T-cell (primary cell): ENCODE measurements around the gene LRG1. TPM values are rescaled to one million over a fixed set of nuclear protein-coding genes. Genes with fewer than 3 reads are reported as not detected.
A peak's percentile ranks its signal among the peaks of the same experiment; 100 is the strongest.

Source experiments
- ATAC-seq, 4 experiments: fragments of 200-7000 bp in 3 of 4; fragments of 150-1000 bp in 1 of 4; cut with Tn5 transposase; replicated peaks in 1 of 4; 1 replicate in 3 of 4; 2 replicates in 1 of 4; pipeline ENCODE4 v1.10.0; 2021; ENCODE audit warnings: moderate library complexity in 3 of 4, mild to moderate bottlenecking in 2 of 4, moderate number of reproducible peaks in 1 of 4
- CTCF ChIA-PET, 2 donors: fragments of 300-600 bp; sonication (Branson Sonifier 250); formaldehyde crosslinking; loops; one replicate each; lab custom pipeline; 2022; ENCODE audit warnings: antibody characterized with exemption in 2 of 2; lab: Charles Lee
- POLR2A ChIA-PET, 2 donors: fragments of 300-600 bp; sonication (Branson Sonifier 250); formaldehyde crosslinking; loops; one replicate each; lab custom pipeline; 2022; ENCODE audit warnings: antibody characterized with exemption in 2 of 2; lab: Charles Lee
- DNase-seq, 35 experiments: peaks; one replicate each; pipeline versions ENCODE4 v3.0.0 to v3.0.0-alpha.2; 2013 to 2023
- H3K27ac ChIP-seq: one replicate; pipeline ENCODE4 v1.5.1; 2013; ENCODE audit warnings: low read length
- H3K27me3 ChIP-seq, 2 experiments: replicated peaks in 1 of 2; 1 replicate in 1 of 2; 2 replicates in 1 of 2; pipeline versions ENCODE4 v1.6.1 to v1.7.0; 2013; ENCODE audit warnings: low read length in 1 of 2, mixed read lengths in 1 of 2; ENCODE audit not compliant: control insufficient read depth in 2 of 2, insufficient read depth in 2 of 2; ENCODE audit errors: extremely low read depth in 1 of 2
- H3K36me3 ChIP-seq, 2 donors: 1 replicate in 1 of 2; 2 replicates in 1 of 2; pipeline versions ENCODE4 v1.6.1 to v1.7.0; 2013; ENCODE audit warnings: low read length in 1 of 2; ENCODE audit not compliant: control insufficient read depth in 2 of 2, insufficient read depth in 1 of 2; ENCODE audit errors: extremely low read depth in 1 of 2
- H3K4me1 ChIP-seq, 2 experiments: 1 replicate in 1 of 2; 2 replicates in 1 of 2; pipeline versions ENCODE4 v1.6.1 to v1.7.0; 2013; ENCODE audit warnings: low read length in 2 of 2, mixed read lengths in 1 of 2; ENCODE audit not compliant: insufficient read depth in 2 of 2, control insufficient read depth in 1 of 2; ENCODE audit errors: extremely low read depth in 1 of 2
- H3K4me3 ChIP-seq, 2 donors: 1 replicate in 1 of 2; 2 replicates in 1 of 2; pipeline versions ENCODE4 v1.5.1 to v1.7.0; 2013; ENCODE audit warnings: mild to moderate bottlenecking in 2 of 2, low read length in 1 of 2, moderate library complexity in 1 of 2; ENCODE audit not compliant: control insufficient read depth in 1 of 2; ENCODE audit errors: extremely low read depth in 1 of 2
- H3K9me3 ChIP-seq: 2 replicates; pipeline ENCODE4 v1.7.0; 2013
- H3K27ac Mint-ChIP-seq, 2 donors: one replicate each; pipeline ENCODE4 v1.8.0; 2020 to 2021; ENCODE audit warnings: mild to moderate bottlenecking in 2 of 2, mixed read lengths in 2 of 2
- H3K27me3 Mint-ChIP-seq, 2 donors: one replicate each; pipeline ENCODE4 v1.8.0; 2021 to 2022; ENCODE audit warnings: mixed read lengths in 2 of 2
- H3K36me3 Mint-ChIP-seq: one replicate; pipeline ENCODE4 v1.8.0; 2021; ENCODE audit warnings: mixed read lengths
- H3K4me1 Mint-ChIP-seq, 3 donors: one replicate each; pipeline ENCODE4 v1.8.0; 2020 to 2022; ENCODE audit warnings: mixed read lengths in 3 of 3, mild to moderate bottlenecking in 1 of 3
- H3K4me3 Mint-ChIP-seq, 3 donors: one replicate each; pipeline ENCODE4 v1.8.0; 2020 to 2022; ENCODE audit warnings: mild to moderate bottlenecking in 3 of 3, mixed read lengths in 3 of 3, moderate library complexity in 3 of 3
- H3K9me3 Mint-ChIP-seq, 3 donors: one replicate each; pipeline ENCODE4 v1.8.0; 2020 to 2022; ENCODE audit warnings: mixed read lengths in 3 of 3
- WGBS: methylation state at CpG from one replicate; pipeline ENCODE4 v1.1.5; 2013; ENCODE audit warnings: missing lambda C conversion rate; ENCODE audit not compliant: insufficient coverage; 5-methylcytosine and 5-hydroxymethylcytosine counted together
- total RNA-seq, 35 experiments: library from RNA in 6 of 35; stranded (reverse) in 6 of 35; fragments of 120-200 nt in 1 of 35; gene quantifications; one replicate each; pipeline versions ENCODE4 v1.2.1 to v1.2.4 and lab custom pipeline; 2013 to 2026

Gene LRG1
- total RNA-seq, 5 donors from 2014 or later (not counting 1 experiment from before 2014, with no cell fraction given), result 0.13 to 0.32 (median 0.19) TPM; not detected in 2

DNA sequence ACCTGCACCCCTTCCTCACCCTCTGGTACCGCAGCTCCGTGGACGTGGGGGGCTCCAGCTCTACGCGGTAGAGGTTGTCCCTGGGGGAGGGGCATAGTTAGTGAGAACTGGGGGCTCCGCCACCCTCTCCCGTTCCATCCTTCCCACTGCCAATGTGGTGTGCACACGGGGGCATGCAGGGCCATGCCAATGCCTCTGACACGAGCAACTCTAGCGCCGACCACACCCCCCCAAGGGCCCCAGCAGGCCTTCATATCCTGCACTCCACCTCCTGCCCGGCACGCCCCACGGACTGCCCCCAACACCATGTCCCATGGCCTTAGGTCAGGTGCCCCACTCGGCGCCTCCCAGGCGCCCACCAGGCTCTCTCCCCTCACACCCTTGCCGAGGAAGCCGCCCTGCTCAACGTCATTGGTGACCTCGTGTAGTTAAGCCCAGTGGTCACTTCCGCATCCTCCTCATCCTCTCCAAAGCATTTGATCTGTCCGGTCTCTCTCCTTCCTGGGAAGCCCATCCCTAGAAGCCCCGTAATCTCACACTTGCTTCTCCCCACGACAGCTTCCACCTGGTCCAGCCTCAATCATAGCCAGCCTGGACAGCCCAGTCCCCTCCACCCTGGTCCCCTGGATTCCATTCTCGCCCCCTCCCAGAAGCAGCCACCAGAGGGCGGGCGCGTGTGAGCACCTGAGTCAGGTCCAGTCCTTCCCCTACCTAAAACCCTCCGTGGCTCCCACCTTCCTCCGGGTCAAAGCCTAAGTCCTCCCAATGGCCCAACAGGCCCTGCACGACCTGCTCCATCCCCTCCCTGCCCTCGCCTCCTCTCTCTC lies 17.5 kb upstream of the LRG1 start:
- DNase-seq, result peak in 5 of 35 experiments; percentile 10 to 23 (median 17)
- ATAC-seq, result no peak
- Mint-ChIP-seq H3K27ac (no peak overlapping the region), H3K36me3 (no peaks in the 10 kb centered on the region), H3K4me1 (no peaks in the 10 kb centered on the region), H3K4me3 (no peak overlapping the region), H3K27me3 (peaks cover 8 to 10% of the 10 kb centered on the region in 2 donors), H3K9me3 (peaks cover 0 to 8% (median 0%) of the 10 kb centered on the region in 3 donors)
- ChIA-PET POLR2A (no interaction called here), CTCF (interaction anchor here in 1 of 2 donors (0.6 kb wide), 1 partner anchor 178 kb away, joined by 5 read pairs; no protein-coding TSS in a partner anchor)
- H3K4me3 ChIP-seq, result no peak overlapping the region
- H3K27me3 ChIP-seq, result peaks cover 0 to 31% of the 10 kb centered on the region in 2 experiments
- H3K4me1 ChIP-seq, result peaks cover 0 to 4% of the 10 kb centered on the region in 2 experiments
- no peaks in the 10 kb centered on the region for H3K9me3 ChIP-seq
- no peaks in the 10 kb centered on the region for H3K36me3 ChIP-seq
- 82% methylated on average over 27 of the region's 33 CpGs for WGBS
- no peak overlapping the region for H3K27ac ChIP-seq

DNA sequence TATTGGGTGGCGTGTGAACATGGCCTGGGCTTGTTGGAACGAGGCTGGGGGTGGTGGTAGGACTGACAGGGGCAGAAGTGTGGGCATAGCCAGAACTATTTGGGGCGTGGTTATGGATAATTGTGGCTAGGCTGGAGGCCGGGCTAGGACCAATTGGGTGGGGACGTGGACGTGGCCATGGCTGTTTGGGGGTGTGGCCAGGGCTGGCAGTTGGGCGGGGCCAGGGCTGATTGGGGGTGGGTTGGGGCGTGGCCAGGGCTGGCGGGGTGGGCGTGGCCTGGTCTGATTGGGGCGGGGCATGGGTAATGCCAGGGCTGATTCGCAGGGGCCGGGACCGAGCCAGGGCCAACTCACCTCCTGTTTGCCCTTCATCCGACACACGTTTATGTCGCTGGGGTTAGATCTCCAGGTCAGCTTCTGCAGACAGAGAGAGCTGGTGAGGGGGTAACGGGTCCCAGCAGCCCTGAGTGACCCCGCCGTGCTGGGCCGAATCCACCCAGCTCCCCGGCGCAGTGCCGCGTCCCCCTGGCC lies 16.8 kb upstream of the LRG1 start:
- Histone ChIP-seq H3K9me3 (no peaks in the 10 kb centered on the region), H3K36me3 (no peaks in the 10 kb centered on the region), H3K27me3 (peaks cover 0 to 38% of the 10 kb centered on the region in 2 experiments), H3K4me1 (peaks cover 0 to 4% of the 10 kb centered on the region in 2 experiments), H3K4me3 (no peak overlapping the region), H3K27ac (no peak overlapping the region)
- peak in 1 of 35 experiments; percentile 16 for DNase-seq
- Mint-ChIP-seq H3K4me3 (no peak overlapping the region), H3K27ac (no peak overlapping the region), H3K4me1 (no peaks in the 10 kb centered on the region), H3K27me3 (peaks cover 12 to 14% of the 10 kb centered on the region in 2 donors), H3K36me3 (no peaks in the 10 kb centered on the region), H3K9me3 (peaks cover 0 to 8% (median 0%) of the 10 kb centered on the region in 3 donors)
- 83% methylated on average over 9 of the region's 25 CpGs for WGBS
- ATAC-seq, result no peak
- CTCF ChIA-PET, result no interaction called here
- POLR2A ChIA-PET, result no interaction called here

DNA sequence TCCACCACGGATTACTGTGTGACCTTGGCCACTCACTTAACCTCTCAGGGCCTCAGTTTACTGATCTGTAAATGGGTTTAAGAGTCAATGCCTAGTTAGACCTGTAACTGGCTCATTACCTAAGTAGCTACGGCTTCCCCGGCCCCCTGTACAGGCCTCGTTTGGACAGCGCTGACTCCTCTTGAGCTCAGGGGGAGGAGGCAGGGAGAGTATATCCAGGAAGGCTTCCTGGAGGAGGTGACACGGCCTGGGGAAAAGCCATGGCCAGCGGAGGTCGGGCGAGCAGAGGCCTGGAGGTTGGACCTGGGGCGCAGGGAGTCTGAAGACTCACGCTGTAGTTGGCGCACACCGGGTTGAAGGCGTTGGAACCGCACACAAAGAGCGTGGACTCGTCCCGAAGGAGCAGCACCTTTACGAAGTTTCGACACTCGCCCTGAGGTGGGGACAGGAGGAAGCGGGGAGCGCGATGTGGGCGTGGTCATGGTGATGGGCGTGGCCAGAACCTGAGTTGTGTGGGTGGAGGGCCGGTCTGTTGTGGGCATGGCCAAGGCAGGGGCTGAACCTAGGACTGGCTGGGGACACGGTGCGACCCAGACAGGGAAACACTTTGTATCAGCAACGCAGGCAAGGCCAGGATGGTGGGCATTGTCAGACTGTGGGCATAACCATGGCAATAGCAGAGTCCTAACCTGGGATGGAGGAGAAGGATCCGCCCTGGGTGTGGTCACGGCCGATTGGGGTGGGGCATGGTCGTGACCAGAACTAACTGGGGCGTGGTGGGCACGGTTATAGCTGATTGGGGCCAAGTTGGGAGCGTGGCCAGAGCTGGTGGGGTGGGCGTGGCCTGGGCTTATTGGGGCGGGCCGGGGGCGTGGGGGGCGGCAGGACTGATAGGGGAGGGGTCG lies 16.1 kb upstream of the LRG1 start:
- H3K27me3 ChIP-seq, result peaks cover 0 to 40% of the 10 kb centered on the region in 2 experiments
- Mint-ChIP-seq H3K27ac (no peak overlapping the region), H3K4me3 (no peak overlapping the region), H3K4me1 (no peaks in the 10 kb centered on the region), H3K9me3 (peaks cover 0 to 8% (median 0%) of the 10 kb centered on the region in 3 donors), H3K36me3 (no peaks in the 10 kb centered on the region), H3K27me3 (peaks cover 12 to 15% of the 10 kb centered on the region in 2 donors)
- no peaks in the 10 kb centered on the region for H3K9me3 ChIP-seq
- 90% methylated on average over 30 of the region's 43 CpGs for WGBS
- no peak overlapping the region for H3K4me3 ChIP-seq
- peaks cover 0 to 4% of the 10 kb centered on the region in 2 experiments for H3K4me1 ChIP-seq
- ChIA-PET POLR2A (no interaction called here), CTCF (no interaction called here)
- DNase-seq (no peak), ATAC-seq (no peak)
- no peaks in the 10 kb centered on the region for H3K36me3 ChIP-seq
- H3K27ac ChIP-seq, result no peak overlapping the region

DNA sequence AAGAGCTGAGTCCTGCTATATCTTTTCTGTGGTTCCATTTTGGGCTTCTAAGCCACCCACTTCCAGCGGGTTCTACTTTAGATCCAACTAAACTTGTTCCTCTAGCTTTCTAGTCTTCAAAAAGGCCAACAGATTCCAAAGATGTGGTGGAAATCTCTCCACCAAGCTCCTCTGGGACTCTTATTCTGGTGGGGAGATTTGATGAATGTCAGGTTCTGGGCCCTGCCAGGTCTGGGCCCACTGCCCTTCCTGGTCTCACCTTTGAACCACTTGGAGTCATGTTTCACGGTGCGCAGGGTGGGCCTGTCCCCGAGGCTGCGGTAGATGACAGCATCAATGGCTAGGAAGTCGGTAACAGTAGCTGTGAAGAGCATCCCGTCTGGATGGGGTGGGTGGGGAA lies 14.9 kb upstream of the LRG1 start:
- H3K4me1 ChIP-seq, result peaks cover 0 to 4% of the 10 kb centered on the region in 2 experiments
- Mint-ChIP-seq H3K36me3 (no peaks in the 10 kb centered on the region), H3K4me1 (no peaks in the 10 kb centered on the region), H3K27me3 (peaks cover 16 to 18% of the 10 kb centered on the region in 2 donors), H3K4me3 (no peak overlapping the region), H3K27ac (no peak overlapping the region), H3K9me3 (peaks cover 0 to 8% (median 0%) of the 10 kb centered on the region in 3 donors)
- ChIA-PET CTCF (no interaction called here), POLR2A (no interaction called here)
- peaks cover 0 to 50% of the 10 kb centered on the region in 2 experiments for H3K27me3 ChIP-seq
- WGBS, result 100% methylated on average over 5 of the region's 7 CpGs
- no peak for ATAC-seq
- no peak for DNase-seq
- no peaks in the 10 kb centered on the region for H3K36me3 ChIP-seq
- H3K9me3 ChIP-seq, result no peaks in the 10 kb centered on the region
- H3K27ac ChIP-seq, result no peak overlapping the region
- no peak overlapping the region for H3K4me3 ChIP-seq

DNA sequence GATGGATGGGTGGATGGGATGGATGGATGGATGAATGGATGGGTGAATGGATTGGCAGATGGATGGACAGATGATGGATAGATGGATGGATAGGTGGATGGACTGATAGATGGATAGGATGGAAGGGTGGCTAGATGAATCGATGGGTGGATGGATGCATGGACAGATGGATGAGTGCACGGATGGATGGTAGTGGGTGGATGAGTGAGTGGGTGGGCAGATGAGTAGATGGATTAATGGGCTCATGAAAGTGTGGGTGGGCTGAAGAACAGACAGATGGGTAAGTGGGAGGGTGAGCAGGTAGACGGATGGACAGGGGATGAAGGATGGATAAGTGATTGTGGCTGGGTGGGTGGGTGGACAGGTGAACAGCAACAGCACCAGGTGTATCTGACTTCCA lies 13.9 kb upstream of the LRG1 start:
- no peaks in the 10 kb centered on the region for H3K9me3 ChIP-seq
- peaks cover 0 to 42% of the 10 kb centered on the region in 2 experiments for H3K27me3 ChIP-seq
- POLR2A ChIA-PET, result no interaction called here
- Mint-ChIP-seq H3K36me3 (no peaks in the 10 kb centered on the region), H3K27ac (no peak overlapping the region), H3K9me3 (peaks cover 0 to 8% (median 0%) of the 10 kb centered on the region in 3 donors), H3K27me3 (peaks cover 18 to 22% of the 10 kb centered on the region in 2 donors), H3K4me1 (no peaks in the 10 kb centered on the region), H3K4me3 (no peak overlapping the region)
- H3K4me1 ChIP-seq, result peaks cover 0 to 4% of the 10 kb centered on the region in 2 experiments
- no peak for ATAC-seq
- WGBS, result 83% methylated on average over 3 of the region's 3 CpGs
- H3K36me3 ChIP-seq, result no peaks in the 10 kb centered on the region
- no peak for DNase-seq
- H3K4me3 ChIP-seq, result no peak overlapping the region
- no peak overlapping the region for H3K27ac ChIP-seq
- CTCF ChIA-PET, result no interaction called here

DNA sequence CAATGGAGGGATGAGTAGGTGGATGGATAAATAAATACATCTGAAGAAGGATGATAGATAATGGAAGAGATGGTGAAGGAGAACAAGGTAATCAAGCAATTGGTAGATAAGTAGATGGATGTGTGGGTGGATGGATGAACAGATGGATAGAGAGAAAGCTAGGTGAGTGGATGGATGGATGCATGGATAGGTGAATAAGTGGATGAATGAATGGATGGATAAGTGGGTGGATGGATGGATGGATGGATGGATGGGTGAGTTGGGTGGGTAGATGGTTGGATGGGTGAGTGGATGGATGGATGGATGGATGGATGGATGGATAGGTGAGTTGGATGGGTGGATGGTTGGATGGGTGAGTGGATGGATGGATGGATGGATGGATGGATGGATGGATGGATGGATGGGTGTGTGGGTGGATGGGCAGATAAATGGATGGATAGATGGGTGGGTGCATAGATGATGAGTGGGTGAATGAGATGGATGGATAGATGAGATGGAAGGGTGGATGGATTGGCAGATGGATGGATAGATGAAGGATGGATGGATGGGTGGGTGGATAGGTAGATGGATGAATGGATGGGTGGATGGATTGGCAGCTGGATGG lies 13.4 kb upstream of the LRG1 start:
- H3K4me1 ChIP-seq, result peaks cover 0 to 3% of the 10 kb centered on the region in 2 experiments
- no peak overlapping the region for H3K4me3 ChIP-seq
- Mint-ChIP-seq H3K36me3 (no peaks in the 10 kb centered on the region), H3K9me3 (peaks cover 0 to 8% (median 0%) of the 10 kb centered on the region in 3 donors), H3K4me1 (no peaks in the 10 kb centered on the region), H3K27ac (no peak overlapping the region), H3K4me3 (no peak overlapping the region), H3K27me3 (peaks cover 18 to 22% of the 10 kb centered on the region in 2 donors)
- no peak for DNase-seq
- no peak overlapping the region for H3K27ac ChIP-seq
- peaks cover 0 to 42% of the 10 kb centered on the region in 2 experiments for H3K27me3 ChIP-seq
- H3K9me3 ChIP-seq, result no peaks in the 10 kb centered on the region
- CTCF ChIA-PET, result no interaction called here
- POLR2A ChIA-PET, result no interaction called here
- ATAC-seq, result no peak
- H3K36me3 ChIP-seq, result no peaks in the 10 kb centered on the region
